Upper lobe of right lung (tissue), 1 donor: ENCODE data around the gene MPND. TPM values are rescaled to one million over a fixed set of nuclear protein-coding genes. Genes with fewer than 3 reads are reported as not detected.

Experiments
- ATAC-seq: fragments of 200-7000 bp; cut with Tn5 transposase; one replicate; pipeline ENCODE4 v1.9.1; 2020; ENCODE audit warnings: mild to moderate bottlenecking, moderate library complexity
- DNase-seq: peaks from one replicate; pipeline ENCODE4 v3.0.0-alpha.2; 2020
- H3K27ac ChIP-seq: fragments of 200-600 bp; one replicate; pipeline ENCODE4 v1.8.0; 2022
- H3K27me3 ChIP-seq: fragments of 200-600 bp; one replicate; pipeline ENCODE4 v1.8.0; 2022; ENCODE audit warnings: mild to moderate bottlenecking
- H3K36me3 ChIP-seq: fragments of 200-600 bp; one replicate; pipeline ENCODE4 v1.8.0; 2022
- H3K4me1 ChIP-seq: fragments of 200-600 bp; one replicate; pipeline ENCODE4 v1.8.0; 2022
- H3K4me3 ChIP-seq: fragments of 200-600 bp; one replicate; pipeline ENCODE4 v1.8.0; 2022; ENCODE audit warnings: mild to moderate bottlenecking
- H3K9me3 ChIP-seq: fragments of 200-600 bp; one replicate; pipeline ENCODE4 v1.8.0; 2022
- intact Hi-C: fragments of 100-400 bp; cut with DNase I; formaldehyde crosslinking; loops from one replicate; pipeline ENCODE4 v1.11.0; 2022
- total RNA-seq: library from RNA; stranded (reverse); fragmentation: NEBNext Ultra II Directional; extraction: Animal tissue kit (Norgen Biotek cat#: 25700); gene quantifications from one replicate; pipeline ENCODE4 v1.2.1, GENCODE V29; 2021
- TF ChIP-seq, protein P1 (sequence below): fragments of 200-600 bp; IDR thresholded peaks from one replicate; pipeline ENCODE4 v1.8.0; 2022; ENCODE audit warnings: antibody characterized with exemption
- donor health status: DM: no; HTN: yes; CAD: no; lungs with severe emphysema.

The MPND gene
- total RNA-seq, 1 donor from 2014 or later = 29.3 TPM

DNA sequence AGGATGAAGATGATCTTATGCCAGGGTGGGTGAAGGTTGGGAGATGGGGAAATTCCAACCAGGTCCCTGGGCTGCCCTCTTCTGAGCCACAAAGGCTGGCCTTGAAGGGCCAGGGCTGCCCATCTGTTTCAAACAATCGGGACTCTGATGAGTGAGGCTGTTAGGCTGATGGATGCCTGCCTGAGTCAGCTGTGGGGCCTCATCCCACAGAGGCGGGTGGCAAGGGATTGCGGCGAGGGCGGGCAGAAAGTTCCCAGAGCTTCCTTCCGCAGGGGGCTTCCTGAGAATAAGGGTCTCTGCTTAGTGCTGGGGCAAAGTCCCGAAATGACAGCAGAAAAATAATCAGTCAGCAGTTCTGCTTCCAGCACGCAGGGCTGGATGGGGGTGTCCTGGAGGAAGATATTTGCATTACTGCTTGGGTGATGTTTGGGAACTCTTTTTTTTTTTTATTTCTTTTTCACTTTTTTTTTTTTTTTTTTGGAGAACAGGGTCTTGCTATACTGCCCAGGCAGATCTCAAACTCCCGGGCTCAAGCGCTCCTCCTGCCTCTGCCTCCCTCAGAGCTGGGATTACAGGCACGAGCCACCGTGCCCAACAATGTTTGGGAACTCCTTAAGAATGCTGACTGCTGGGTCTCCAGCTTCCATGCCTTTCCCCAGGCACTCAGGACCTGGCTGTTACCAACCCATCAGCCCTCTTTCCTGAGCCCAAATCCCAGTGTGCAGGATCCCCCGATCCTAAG, 42.9 kb downstream of the MPND start:
- intact Hi-C loops = no loop called here

GRCh38 chr19:4388337-4389063, 45.1 kb downstream of the MPND start:
- no peak overlapping the region for H3K4me3 ChIP-seq
- ATAC-seq (peak; percentile 47), DNase-seq (no peak)
- TF ChIP-seq, protein P1, sequence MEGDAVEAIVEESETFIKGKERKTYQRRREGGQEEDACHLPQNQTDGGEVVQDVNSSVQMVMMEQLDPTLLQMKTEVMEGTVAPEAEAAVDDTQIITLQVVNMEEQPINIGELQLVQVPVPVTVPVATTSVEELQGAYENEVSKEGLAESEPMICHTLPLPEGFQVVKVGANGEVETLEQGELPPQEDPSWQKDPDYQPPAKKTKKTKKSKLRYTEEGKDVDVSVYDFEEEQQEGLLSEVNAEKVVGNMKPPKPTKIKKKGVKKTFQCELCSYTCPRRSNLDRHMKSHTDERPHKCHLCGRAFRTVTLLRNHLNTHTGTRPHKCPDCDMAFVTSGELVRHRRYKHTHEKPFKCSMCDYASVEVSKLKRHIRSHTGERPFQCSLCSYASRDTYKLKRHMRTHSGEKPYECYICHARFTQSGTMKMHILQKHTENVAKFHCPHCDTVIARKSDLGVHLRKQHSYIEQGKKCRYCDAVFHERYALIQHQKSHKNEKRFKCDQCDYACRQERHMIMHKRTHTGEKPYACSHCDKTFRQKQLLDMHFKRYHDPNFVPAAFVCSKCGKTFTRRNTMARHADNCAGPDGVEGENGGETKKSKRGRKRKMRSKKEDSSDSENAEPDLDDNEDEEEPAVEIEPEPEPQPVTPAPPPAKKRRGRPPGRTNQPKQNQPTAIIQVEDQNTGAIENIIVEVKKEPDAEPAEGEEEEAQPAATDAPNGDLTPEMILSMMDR = no peak
- H3K4me1 ChIP-seq = peaks cover 52% of the 10 kb centered on the region
- no peaks in the 10 kb centered on the region for H3K9me3 ChIP-seq
- intact Hi-C loops = no loop called here
- H3K27ac ChIP-seq = peak overlapping the region; percentile 80
- peaks cover 16% of the 10 kb centered on the region for H3K36me3 ChIP-seq
- H3K27me3 ChIP-seq = no peaks in the 10 kb centered on the region

More for the DNA sequence above, 42.9 kb downstream of the MPND start:
- Histone ChIP-seq H3K36me3 (peaks cover 20% of the 10 kb centered on the region), H3K9me3 (no peaks in the 10 kb centered on the region), H3K27ac (no peak overlapping the region), H3K4me1 (peaks cover 35% of the 10 kb centered on the region), H3K4me3 (no peak overlapping the region), H3K27me3 (no peaks in the 10 kb centered on the region)
- ATAC-seq (no peak), DNase-seq (no peak)
- TF ChIP-seq, protein P1 = no peak

- H3K4me3 ChIP-seq = no peak overlapping the region
- TF ChIP-seq, protein P1 = no peak
- no peaks in the 10 kb centered on the region for H3K27me3 ChIP-seq
- intact Hi-C loops = no loop called here
- H3K4me1 ChIP-seq = peaks cover 57% of the 10 kb centered on the region
- no peak for DNase-seq
- ATAC-seq = no peak
- peaks cover 11% of the 10 kb centered on the region for H3K36me3 ChIP-seq
- H3K27ac ChIP-seq = peak overlapping the region; percentile 80
- H3K9me3 ChIP-seq = no peaks in the 10 kb centered on the region
These were observed 45.7 kb downstream of the MPND start for GRCh38 chr19:4389064-4389375.

GRCh38 chr19:4389511-4390016, 46.2 kb downstream of the MPND start:
- Histone ChIP-seq H3K9me3 (no peaks in the 10 kb centered on the region), H3K36me3 (peaks cover 8% of the 10 kb centered on the region), H3K27ac (peak overlapping the region; percentile 80), H3K4me3 (no peak overlapping the region), H3K27me3 (no peaks in the 10 kb centered on the region), H3K4me1 (peaks cover 62% of the 10 kb centered on the region)
- no peak for DNase-seq
- TF ChIP-seq, protein P1 = no peak
- intact Hi-C loops = no loop called here
- ATAC-seq = peak; percentile 3

GRCh38 chr19:4390017-4390566, 46.7 kb downstream of the MPND start:
- DNase-seq (no peak), ATAC-seq (peak; percentile 64)
- Histone ChIP-seq H3K27me3 (no peaks in the 10 kb centered on the region), H3K9me3 (no peaks in the 10 kb centered on the region), H3K4me3 (peak overlapping the region; percentile 10), H3K4me1 (peaks cover 64% of the 10 kb centered on the region), H3K27ac (peak overlapping the region; percentile 80), H3K36me3 (peaks cover 13% of the 10 kb centered on the region)
- intact Hi-C loops = no loop called here
- TF ChIP-seq, protein P1 = no peak
